Measurements from ENCODE around the gene PLAU. TPM values are rescaled to one million over a fixed set of nuclear protein-coding genes. Genes with fewer than 3 reads are reported as not detected.

Gene PLAU
- total and polyA plus RNA-seq, 10 of the 15 experiments (the other 5 are each of a cell fraction or from before 2014, with no cell fraction given), result 2.5 to 20.9 (median 11.5) TPM

DNA sequence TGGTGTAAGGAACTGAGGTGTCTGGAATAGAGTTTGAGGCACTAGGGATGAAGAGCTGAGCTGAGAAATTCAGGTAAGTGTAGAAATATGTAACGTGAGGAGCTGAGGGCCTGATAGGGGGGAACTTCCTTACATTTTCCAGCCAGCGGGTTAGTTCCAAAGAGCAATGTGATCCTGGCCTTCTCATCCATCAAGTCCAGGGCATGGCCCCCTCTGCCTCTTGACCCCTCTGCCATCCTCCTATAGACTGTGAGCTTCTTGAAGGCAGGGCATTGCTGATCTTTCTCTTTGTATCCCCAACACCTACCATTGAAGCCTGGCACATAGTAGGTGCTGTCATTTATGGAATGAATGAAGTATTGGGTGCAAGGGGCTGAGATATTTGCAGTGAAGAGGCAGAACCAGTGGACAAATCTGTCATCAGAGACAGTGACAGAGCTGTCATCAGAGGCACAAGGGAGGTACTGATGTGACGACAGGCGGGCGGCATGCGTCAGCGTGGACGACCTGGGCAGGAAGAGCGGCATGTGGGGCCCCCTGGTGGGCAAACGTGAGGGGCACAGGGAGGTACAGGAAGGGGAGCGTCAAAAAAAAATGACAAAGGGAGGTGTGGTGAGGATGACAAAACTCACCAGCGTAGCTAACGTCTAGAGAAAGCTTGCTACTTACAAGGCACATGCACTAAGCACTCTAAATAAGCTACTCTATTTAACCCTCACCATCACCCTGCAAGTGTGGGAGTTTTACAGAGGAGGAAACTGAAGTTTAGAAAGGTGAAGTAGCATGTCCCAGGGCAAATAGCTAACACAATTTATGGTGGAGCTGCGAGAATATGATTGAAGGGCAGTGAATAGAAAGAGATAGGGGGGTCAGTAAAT, 31.4 kb upstream of the PLAU start (continued):
- 0 out of 2 replicates have a peak, but pooled peaks have one; percentile 21 for TF ChIP-seq CBX5 (IDR thresholded peaks at IDR 0.05; ENCODE audit: low read depth)
- TF ChIP-seq SUZ12 (IDR thresholded peaks at IDR 0.05; ENCODE audit: unreplicated experiment), result no peak
- TF ChIP-seq YBX1 (IDR thresholded peaks at IDR 0.05), result no peak
- TF ChIP-seq MEF2B (IDR thresholded peaks at IDR 0.05; ENCODE audit: partially characterized antibody, poor library complexity, severe bottlenecking), result peak; percentile 41
- TF ChIP-seq, protein P1, sequence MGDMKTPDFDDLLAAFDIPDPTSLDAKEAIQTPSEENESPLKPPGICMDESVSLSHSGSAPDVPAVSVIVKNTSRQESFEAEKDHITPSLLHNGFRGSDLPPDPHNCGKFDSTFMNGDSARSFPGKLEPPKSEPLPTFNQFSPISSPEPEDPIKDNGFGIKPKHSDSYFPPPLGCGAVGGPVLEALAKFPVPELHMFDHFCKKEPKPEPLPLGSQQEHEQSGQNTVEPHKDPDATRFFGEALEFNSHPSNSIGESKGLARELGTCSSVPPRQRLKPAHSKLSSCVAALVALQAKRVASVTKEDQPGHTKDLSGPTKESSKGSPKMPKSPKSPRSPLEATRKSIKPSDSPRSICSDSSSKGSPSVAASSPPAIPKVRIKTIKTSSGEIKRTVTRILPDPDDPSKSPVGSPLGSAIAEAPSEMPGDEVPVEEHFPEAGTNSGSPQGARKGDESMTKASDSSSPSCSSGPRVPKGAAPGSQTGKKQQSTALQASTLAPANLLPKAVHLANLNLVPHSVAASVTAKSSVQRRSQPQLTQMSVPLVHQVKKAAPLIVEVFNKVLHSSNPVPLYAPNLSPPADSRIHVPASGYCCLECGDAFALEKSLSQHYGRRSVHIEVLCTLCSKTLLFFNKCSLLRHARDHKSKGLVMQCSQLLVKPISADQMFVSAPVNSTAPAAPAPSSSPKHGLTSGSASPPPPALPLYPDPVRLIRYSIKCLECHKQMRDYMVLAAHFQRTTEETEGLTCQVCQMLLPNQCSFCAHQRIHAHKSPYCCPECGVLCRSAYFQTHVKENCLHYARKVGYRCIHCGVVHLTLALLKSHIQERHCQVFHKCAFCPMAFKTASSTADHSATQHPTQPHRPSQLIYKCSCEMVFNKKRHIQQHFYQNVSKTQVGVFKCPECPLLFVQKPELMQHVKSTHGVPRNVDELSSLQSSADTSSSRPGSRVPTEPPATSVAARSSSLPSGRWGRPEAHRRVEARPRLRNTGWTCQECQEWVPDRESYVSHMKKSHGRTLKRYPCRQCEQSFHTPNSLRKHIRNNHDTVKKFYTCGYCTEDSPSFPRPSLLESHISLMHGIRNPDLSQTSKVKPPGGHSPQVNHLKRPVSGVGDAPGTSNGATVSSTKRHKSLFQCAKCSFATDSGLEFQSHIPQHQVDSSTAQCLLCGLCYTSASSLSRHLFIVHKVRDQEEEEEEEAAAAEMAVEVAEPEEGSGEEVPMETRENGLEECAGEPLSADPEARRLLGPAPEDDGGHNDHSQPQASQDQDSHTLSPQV (IDR thresholded peaks at IDR 0.05), result peak; percentile 83; the same call in 1 of the 2 replicates
- no peak for TF ChIP-seq CEBPB (IDR thresholded peaks at IDR 0.05; ENCODE audit: borderline replicate concordance in 1 of 2, low read depth in 2 of 2, low read length in 2 of 2)
- TF ChIP-seq, protein P2, sequence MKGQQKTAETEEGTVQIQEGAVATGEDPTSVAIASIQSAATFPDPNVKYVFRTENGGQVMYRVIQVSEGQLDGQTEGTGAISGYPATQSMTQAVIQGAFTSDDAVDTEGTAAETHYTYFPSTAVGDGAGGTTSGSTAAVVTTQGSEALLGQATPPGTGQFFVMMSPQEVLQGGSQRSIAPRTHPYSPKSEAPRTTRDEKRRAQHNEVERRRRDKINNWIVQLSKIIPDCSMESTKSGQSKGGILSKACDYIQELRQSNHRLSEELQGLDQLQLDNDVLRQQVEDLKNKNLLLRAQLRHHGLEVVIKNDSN (IDR thresholded peaks at IDR 0.05; ENCODE audit: borderline replicate concordance, extremely low read length, insufficient read depth, low read depth, low read length), result no peak
- peak in 1 of 2 experiments; percentile 48; a peak in 2 of 4 replicates for TF ChIP-seq EP300 (IDR thresholded peaks at IDR 0.05; ENCODE audit: borderline replicate concordance in 1 of 2, control insufficient read depth in 1 of 2, low read depth in 2 of 2, low read length in 2 of 2)
- no peak for TF ChIP-seq EZH2 (IDR thresholded peaks at IDR 0.05; ENCODE audit: borderline replicate concordance, control insufficient read depth, low read depth, low read length)
- TF ChIP-seq SUPT20H (IDR thresholded peaks at IDR 0.05; ENCODE audit: borderline replicate concordance, control insufficient read depth, low read depth, low read length), result no peak
- TF ChIP-seq, protein P3, sequence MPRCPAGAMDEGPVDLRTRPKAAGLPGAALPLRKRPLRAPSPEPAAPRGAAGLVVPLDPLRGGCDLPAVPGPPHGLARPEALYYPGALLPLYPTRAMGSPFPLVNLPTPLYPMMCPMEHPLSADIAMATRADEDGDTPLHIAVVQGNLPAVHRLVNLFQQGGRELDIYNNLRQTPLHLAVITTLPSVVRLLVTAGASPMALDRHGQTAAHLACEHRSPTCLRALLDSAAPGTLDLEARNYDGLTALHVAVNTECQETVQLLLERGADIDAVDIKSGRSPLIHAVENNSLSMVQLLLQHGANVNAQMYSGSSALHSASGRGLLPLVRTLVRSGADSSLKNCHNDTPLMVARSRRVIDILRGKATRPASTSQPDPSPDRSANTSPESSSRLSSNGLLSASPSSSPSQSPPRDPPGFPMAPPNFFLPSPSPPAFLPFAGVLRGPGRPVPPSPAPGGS (IDR thresholded peaks at IDR 0.05; ENCODE audit: borderline replicate concordance, insufficient read depth, low read depth, low read length, poor library complexity, severe bottlenecking), result no peak
- peak; percentile 91 for TF ChIP-seq HDGF (IDR thresholded peaks at IDR 0.05)
- peak; percentile 43 for TF ChIP-seq SP1 (IDR thresholded peaks at IDR 0.05; ENCODE audit: low read depth, low read length)
- peak; percentile 93 for TF ChIP-seq ATF7 (IDR thresholded peaks at IDR 0.05; ENCODE audit: low read depth)
- TF ChIP-seq NFYB (IDR thresholded peaks at IDR 0.05; ENCODE audit: insufficient read depth, low read depth, low read length), result no peak
- TF ChIP-seq, protein P4, sequence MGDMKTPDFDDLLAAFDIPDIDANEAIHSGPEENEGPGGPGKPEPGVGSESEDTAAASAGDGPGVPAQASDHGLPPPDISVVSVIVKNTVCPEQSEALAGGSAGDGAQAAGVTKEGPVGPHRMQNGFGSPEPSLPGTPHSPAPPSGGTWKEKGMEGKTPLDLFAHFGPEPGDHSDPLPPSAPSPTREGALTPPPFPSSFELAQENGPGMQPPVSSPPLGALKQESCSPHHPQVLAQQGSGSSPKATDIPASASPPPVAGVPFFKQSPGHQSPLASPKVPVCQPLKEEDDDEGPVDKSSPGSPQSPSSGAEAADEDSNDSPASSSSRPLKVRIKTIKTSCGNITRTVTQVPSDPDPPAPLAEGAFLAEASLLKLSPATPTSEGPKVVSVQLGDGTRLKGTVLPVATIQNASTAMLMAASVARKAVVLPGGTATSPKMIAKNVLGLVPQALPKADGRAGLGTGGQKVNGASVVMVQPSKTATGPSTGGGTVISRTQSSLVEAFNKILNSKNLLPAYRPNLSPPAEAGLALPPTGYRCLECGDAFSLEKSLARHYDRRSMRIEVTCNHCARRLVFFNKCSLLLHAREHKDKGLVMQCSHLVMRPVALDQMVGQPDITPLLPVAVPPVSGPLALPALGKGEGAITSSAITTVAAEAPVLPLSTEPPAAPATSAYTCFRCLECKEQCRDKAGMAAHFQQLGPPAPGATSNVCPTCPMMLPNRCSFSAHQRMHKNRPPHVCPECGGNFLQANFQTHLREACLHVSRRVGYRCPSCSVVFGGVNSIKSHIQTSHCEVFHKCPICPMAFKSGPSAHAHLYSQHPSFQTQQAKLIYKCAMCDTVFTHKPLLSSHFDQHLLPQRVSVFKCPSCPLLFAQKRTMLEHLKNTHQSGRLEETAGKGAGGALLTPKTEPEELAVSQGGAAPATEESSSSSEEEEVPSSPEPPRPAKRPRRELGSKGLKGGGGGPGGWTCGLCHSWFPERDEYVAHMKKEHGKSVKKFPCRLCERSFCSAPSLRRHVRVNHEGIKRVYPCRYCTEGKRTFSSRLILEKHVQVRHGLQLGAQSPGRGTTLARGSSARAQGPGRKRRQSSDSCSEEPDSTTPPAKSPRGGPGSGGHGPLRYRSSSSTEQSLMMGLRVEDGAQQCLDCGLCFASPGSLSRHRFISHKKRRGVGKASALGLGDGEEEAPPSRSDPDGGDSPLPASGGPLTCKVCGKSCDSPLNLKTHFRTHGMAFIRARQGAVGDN (IDR thresholded peaks at IDR 0.05), result peak; percentile 24; the same call in 1 of the 2 replicates

All from GM12878 (cell line).